ENCODE data around the gene LINGO4. TPM values are rescaled to one million over a fixed set of nuclear protein-coding genes. Genes with fewer than 3 reads are reported as not detected.

The LINGO4 gene
- total RNA-seq (2022; extraction: Qiagen RNA extraction): not detected in 5 replicates

GRCh38 chr1:151805066-151805820 lies at the start of gene LINGO4:
Gene LINGO4, minus strand, starts transcription at chr1:151805419. Its CDS starts 2,715 bp downstream, at chr1:151802704.

GRCh38 chr1:151853411-151853943 lies 48.3 kb upstream of the LINGO4 start, which contains the start of gene THEM5:
Gene THEM5, minus strand, starts transcription at chr1:151853712. Its CDS starts 147 bp downstream, at chr1:151853565.

GRCh38 chr1:151839457-151840403 lies 34.5 kb upstream of the LINGO4 start, which contains the start of gene C2CD4D:
Gene C2CD4D, minus strand, starts transcription at chr1:151839820. Its CDS starts 831 bp downstream, at chr1:151838989.

GRCh38 chr1:151831605-151832004 lies 26.4 kb upstream of the LINGO4 start, which contains the start of gene RORC:
Gene RORC, minus strand, starts transcription at chr1:151831802. Its CDS starts 38 bp downstream, at chr1:151831764.

GRCh38 chr1:151790071-151790939 lies 14.9 kb downstream of the LINGO4 start, which contains the start of gene TDRKH:
Gene TDRKH, minus strand, starts transcription at chr1:151790500. Its CDS starts 7,478 bp downstream, at chr1:151783022.

GRCh38 chr1:151762941-151763921 lies 42.0 kb downstream of the LINGO4 start, which contains the start of gene MRPL9:
Gene MRPL9, minus strand, starts transcription at chr1:151763496. Its CDS starts 17 bp downstream, at chr1:151763479.

Other genes with a start within 250 kb of the LINGO4 start
- 7.3 to 13.8 TPM (median 7.8 TPM) in 5 replicates for gene SNX27, start 193.4 kb downstream of the LINGO4 start, total RNA-seq (2022; extraction: Qiagen RNA extraction)
- not detected in 5 replicates for gene CELF3, start 88.6 kb downstream of the LINGO4 start, total RNA-seq (2022; extraction: Qiagen RNA extraction)
- 0.41 TPM in 1 of 5 replicates, not detected in the others for gene RIIAD1, start 83.9 kb downstream of the LINGO4 start, total RNA-seq (2022; extraction: Qiagen RNA extraction)
- gene MRPL9, start 41.9 kb downstream of the LINGO4 start, total RNA-seq (2022; extraction: Qiagen RNA extraction): 68.3 to 87.8 TPM (median 85.6 TPM) in 5 replicates
- 5.5 to 7.3 TPM (median 5.8 TPM) in 5 replicates for gene TDRKH, start 14.9 kb downstream of the LINGO4 start, total RNA-seq (2022; extraction: Qiagen RNA extraction)
- gene RORC, start 26.4 kb upstream of the LINGO4 start, total RNA-seq (2022; extraction: Qiagen RNA extraction): 0.05 to 0.13 TPM (median 0.08 TPM) in 4 of 5 replicates, not detected in the other
- gene C2CD4D, start 34.4 kb upstream of the LINGO4 start, total RNA-seq (2022; extraction: Qiagen RNA extraction): not detected in 5 replicates
- gene THEM5, start 48.3 kb upstream of the LINGO4 start, total RNA-seq (2022; extraction: Qiagen RNA extraction): not detected in 5 replicates
- 13.0 to 14.7 TPM (median 13.2 TPM) in 5 replicates for gene THEM4, start 104.1 kb upstream of the LINGO4 start, total RNA-seq (2022; extraction: Qiagen RNA extraction)
- gene S100A10, start 188.4 kb upstream of the LINGO4 start, total RNA-seq (2022; extraction: Qiagen RNA extraction): 1,665 to 2,678 TPM (median 2,486 TPM) in 5 replicates
- 1,506 to 1,968 TPM (median 1,956 TPM) in 5 replicates for gene S100A11, start 231.6 kb upstream of the LINGO4 start, total RNA-seq (2022; extraction: Qiagen RNA extraction)